ENCODE data around the gene ERP29.

Gene ERP29

GRCh38 chr12:112046003-112046402, 32.8 kb downstream of the ERP29 start:
- DNase-seq, result no peak

GRCh38 chr12:112049351-112049750, 36.1 kb downstream of the ERP29 start:
- no peak for DNase-seq

GRCh38 chr12:112061137-112061536, 47.9 kb downstream of the ERP29 start:
- DNase-seq, result no peak

GRCh38 chr12:112063273-112063672, 50.0 kb downstream of the ERP29 start:
- no peak for DNase-seq

DNA sequence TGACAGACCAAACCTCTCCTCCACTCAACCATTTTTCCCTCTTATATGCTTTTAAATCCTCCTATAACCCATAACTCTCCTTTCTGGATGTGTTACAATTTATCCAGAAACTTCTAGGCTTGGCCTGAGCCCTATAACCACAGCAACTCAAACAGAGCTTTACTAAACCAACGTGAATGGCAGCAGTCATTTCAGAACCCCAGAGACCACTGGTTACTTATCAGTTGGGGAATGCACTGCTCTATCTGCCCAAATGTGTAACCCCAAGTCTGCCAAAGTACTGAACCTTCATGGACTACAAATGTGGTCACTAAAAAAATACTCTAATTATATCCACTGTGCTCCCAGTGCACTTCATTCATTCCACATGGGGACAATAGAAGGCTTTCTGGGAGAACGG, 53.3 kb downstream of the ERP29 start:
- DNase-seq, result no peak
